GM19240 (cell line): ENCODE measurements around the gene PLCH2.
"Not testable (repeated sequence)": the region's sequence is repeated elsewhere in the genome, so short reads cannot be mapped to it uniquely, and the experiment has no call there.

Experiments
- DNase-seq: peaks from one replicate; pipeline ENCODE4 v3.0.0; 2011; ENCODE audit warnings: low spot score; ENCODE audit not compliant: insufficient read length

The PLCH2 gene

DNA sequence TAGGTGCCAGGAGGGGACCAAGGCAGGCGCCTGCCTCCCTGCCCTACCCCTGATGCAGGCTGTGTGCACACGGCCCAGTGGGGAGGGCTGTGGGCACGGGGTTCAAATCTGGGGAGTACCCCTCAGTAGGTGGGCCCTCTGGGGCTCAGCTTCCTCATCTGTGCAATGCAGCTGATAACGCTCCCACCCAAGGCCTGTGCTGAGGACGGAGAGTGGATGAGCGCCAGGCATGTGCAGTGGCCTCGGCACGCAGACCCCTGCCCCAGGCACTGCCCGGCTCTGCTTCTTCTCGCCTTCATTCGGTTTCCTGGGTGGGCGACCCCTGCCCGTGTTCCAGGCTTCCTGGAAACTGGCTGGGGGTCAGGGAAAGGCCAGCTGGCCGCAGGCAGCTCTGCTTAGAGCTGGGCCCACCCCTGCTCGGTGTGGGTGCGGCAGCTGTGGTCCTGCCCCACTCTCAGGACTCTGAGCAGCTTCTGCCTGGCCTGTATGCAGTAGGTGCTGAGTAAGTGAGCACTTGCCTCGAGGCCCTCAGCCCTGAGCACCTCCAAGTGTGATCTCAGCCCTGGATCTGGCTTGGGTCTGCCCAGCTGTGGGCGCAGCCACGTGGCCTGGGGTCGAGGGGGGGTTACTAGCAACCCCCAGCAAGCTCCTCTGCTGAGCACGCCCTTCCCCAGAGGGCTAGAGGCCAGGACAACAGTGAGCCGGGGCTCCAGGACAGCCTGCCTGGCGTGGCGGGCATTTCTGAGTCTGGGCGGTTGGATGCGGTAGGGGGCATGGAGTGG, 68.2 kb downstream of the PLCH2 start:
- DNase-seq, result no peak

DNA sequence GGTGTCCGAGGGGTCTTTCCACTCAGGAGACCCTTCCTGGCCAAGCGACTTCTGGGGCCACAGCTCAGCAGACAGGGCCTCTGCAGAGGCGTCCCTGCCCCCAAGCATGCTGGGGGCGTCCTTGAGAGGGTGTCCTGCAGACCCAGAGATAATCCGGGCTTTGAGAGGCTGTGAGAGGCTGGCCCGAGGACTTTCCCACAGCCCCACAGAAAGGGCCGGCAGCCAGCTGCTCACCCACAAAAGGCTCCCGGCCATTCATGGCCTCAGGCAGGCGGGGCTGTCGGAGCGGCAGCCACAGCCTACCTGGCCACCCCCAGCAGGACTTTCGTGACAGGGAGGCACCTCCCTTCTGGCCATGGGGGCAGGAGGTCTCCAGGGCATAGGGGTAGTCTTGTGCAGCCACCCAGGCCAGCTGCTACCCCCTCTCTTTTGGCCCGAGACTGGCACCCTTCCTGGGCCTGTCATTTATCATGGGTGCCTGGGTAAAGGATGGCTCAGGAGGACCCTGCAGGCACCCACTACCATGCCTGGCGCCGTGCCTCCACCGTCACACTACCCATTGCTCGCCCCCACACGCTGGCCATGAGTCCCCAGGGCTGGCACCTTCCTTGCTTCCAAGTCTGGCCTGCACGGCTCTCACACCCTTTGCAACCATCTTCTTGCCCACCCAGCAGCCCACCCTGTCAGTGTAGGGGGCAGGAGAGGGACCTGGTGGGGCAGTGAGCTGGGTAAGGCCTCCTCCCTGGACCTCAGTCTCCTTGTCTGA, 69.0 kb downstream of the PLCH2 start:
- no peak for DNase-seq

DNA sequence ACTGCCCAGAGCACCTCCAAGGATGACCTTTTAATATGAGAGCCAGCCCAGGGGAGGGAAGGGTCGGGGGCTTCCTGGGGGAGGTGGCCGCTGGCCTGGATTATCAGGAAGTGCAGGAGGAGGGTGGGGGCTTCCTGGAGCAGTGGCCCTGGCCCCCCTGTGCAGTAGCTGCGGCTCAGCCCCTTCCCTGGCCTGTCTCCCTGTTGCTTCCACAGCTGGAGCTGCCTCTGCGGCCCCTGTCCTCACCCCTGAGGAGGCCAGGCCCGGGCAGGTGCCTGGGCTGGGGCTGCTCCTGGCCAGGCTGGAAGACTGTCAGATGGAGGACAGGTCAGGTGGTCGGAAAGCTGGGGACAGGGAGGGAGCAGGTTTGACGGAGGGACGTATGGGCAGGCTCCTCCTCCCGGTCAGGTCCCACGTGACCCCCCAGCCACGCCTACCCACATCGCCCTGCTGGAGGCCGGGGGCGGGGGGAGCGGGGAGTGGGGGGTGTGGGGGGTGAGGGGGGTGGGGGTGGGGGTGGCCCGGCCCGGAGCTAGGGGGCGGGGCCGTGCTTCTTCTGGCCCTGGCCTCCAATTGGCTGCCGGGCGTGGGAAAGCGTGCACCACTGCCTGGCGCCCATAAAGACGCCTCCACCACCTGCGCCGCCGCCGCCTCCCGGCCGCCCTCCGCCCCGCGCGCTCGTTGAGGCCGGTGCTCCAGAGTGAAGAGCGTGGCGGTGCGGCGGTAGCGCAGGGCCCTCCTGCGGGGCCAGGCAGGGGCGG, 69.8 kb downstream of the PLCH2 start:
- peak; percentile 96 for DNase-seq

DNA sequence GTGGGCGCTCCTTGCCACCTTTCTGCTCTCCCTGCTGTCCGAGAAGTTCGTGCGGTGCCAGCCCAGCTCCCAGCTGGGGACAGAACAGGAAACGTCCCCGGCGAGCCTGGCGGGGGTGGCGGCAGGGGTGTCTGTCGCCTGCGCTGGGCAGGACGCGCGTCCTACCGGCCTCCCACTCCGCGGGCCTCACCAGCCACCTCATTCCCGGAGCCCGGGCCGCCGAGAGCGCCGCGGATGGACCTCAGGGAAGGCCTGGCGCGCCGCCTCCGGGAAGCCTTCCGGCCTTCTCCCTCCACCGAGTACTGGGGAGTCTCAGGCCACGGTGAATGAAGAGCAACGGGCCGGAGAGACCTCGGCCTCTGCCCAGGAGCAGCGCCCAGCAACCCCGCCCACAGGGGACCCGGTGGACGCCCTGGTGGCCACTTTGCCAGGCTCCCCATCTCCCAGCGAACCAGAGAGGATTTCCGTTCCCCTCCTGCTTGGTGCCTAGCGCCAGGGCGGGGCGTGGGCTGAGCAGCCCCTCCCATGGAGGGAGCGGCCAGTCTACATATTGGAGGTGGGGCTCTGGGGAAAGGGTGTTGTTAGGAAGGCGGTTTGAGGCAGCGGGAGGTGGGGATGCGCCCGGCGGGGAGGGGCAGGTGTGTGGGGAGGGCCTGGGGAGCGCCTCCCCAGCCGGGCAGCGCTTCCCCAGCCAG, 70.6 kb downstream of the PLCH2 start:
- DNase-seq, result peak; percentile 84

DNA sequence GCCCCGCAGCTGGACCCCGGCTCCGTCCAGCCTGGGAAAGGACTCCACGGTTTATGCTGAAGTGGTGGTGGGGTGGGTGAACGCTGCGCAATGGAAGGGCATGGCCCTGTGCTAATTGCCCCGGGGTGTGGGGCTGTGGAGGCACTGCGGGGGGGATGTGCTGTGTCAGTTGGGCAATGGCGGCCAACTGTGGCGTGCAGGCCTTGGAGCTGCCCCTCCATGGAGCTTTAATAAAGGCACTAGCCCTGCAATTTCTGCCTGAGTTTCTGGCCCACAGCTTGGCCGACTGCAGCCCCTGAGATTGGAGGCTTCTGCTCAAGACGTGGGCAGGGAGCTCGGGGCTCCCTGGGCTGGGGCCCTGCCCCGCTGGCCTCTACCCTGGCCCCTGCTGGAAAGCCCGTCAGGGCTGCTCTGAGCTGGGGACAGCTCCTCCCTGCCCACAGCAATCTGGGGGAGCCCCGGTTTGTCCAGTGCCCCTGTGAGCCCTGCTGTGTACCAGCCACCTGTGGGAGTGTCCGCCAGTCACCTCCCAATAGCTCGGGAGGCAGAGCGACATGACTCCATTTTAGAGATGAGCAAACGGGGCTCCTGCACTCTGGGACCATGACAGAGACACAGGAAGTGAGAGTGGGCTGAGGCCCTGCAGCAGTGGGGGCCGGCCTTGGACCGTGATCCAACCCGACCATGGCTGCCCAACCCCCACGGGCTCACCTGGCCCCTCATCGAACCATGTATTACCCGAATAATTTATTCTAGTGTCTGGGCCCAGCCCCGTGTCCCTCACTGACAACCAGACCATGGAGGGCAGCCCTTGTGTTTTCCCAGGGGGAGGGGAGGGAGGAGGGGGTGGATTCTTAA, 71.3 kb downstream of the PLCH2 start:
- DNase-seq, result no peak

DNA sequence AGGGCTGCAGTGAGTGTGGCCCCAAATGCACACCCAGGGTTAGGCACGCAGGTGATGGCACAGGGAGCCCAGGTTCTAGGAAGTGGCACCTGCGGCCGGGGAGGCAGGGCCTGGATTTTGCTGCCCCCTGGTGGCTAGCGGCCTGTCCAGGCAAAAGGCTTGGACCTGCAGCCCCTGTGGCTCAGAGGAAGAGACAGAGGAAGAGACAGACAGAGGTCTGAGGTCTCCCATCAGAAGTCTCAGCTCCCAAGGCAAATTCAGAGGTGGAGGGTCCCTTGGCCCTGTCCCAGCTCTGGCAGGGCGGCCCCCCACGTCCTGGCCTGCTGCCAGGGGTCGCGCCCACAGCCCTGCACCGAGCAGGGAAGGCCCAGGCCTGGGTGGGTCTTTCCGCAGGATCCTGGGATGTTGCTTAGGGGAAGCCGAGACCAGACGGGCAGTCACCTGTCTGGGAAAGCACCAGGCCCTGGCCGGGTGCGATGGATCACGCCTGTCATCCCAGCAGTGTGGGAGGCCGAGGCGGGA, 72.0 kb downstream of the PLCH2 start:
- DNase-seq, result peak; percentile 75

DNA sequence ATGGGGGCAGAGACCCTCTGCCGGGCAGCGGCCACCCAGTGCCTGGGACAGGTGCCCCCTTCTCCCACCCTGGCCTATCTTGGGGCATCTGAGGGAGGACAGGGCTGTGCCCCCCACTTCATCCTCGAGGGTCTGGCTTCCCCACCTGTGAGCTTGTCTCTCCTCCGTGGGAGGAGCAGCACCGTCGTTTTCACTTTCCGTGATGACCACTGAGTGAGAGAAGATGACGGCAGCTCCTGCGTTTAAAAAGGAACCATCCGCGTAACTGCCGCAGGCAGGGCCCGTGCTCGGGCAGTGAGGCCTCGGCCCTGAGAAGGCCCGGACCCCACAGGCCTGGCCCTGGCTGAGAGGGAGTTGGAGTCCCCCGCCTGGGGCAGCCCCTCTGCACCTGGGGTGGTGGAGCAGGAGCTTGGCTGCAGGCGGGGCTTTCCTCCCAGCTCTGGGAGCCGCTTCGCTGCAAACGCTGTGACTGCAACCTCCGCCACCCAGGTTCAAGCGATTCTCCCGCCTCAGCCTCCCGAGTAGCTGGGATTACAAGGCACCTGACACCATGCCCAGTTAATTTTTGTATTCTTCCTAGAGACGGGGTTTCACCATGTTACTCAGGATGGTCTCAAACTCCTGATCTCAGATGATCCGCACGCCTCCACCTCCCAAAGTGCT, 73.4 kb downstream of the PLCH2 start:
- not testable (repeated sequence) for DNase-seq

DNA sequence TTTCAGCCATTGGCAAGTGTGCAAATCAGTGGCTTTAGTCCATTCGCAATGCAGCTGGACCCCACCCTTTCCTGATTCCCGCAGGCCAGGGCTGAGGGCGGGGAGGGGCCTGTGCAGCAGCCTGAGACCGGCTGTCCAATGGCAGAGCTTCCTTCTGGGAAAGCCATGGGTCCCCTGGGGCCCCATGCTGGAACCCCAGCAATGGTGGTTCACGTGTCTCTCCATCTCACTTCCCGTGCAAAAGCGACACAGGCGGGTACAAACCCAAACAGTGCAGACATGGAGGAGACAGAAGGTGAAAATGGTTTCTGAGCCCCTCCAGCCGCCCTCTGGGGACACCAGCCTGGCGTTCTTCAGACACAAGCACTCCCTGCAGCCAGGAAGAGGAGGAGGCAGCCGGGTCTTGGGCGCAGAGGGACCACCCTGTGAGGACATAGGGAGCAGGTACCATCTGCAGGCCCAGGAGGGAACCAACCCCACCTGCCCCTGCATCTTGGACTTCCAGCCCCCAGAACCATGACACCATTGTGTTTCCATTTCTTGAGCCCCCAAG, 74.3 kb downstream of the PLCH2 start:
- not testable (repeated sequence) for DNase-seq

DNA sequence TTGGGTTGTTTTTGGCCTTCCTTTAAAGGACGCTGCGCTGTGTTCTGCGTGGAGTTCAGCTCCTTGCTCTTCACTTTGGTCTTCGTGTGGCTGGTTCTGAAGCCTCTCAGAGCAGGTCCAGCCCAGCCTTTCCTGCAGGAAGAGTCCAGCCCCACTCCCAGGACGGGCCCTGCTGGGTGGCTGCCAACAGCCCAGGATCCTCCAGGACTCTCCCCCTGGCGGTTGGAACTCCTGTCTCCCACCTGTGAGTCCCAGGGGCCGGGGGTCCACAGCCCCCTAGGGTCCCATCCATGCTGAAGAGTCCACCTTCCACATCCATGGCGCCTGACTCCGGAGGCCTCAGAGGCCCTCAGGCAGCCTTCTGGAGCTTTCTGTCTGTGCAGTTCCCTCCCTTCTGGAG, 75.5 kb downstream of the PLCH2 start:
- DNase-seq, result not testable (repeated sequence)

DNA sequence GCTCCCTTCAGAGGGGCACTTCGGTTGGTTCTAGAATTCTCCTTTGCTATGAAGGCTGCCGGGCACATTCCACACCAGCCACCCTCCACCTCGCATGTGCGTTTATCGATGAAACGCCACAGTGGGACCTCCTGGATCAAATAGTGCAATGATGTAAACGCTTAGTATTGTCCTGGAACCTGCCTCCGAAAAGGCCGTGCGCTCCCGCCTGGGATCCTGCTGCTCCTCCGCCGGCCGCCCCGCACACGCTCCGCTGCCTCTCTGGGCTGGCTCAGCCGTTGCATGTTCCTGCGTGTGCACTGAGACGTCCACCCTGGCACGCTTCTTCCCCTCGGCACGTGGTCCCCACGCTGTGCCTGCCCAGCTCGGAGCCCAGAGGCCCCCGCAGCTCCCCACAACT, 76.1 kb downstream of the PLCH2 start:
- no peak for DNase-seq

DNA sequence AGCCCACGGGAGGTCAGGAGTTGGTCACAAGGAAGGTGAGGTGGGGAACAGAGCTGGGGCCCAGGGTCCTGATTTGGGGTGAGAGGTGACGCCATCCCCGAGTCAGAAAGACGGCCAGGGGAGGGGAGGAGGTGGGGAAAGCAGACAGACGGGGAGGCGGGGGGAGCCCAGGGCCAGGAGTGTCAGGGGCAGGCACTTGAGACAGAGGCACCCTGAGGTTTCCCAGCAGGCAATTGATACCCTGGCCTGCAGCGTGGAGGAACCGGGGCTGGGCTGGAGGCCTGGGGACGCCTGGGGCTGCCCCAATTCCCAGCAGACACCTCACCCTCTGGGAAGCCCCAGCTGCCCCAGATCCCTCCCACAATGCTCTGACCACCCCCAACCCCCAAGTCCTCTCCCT, 77.0 kb downstream of the PLCH2 start:
- DNase-seq, result not testable (repeated sequence)

DNA sequence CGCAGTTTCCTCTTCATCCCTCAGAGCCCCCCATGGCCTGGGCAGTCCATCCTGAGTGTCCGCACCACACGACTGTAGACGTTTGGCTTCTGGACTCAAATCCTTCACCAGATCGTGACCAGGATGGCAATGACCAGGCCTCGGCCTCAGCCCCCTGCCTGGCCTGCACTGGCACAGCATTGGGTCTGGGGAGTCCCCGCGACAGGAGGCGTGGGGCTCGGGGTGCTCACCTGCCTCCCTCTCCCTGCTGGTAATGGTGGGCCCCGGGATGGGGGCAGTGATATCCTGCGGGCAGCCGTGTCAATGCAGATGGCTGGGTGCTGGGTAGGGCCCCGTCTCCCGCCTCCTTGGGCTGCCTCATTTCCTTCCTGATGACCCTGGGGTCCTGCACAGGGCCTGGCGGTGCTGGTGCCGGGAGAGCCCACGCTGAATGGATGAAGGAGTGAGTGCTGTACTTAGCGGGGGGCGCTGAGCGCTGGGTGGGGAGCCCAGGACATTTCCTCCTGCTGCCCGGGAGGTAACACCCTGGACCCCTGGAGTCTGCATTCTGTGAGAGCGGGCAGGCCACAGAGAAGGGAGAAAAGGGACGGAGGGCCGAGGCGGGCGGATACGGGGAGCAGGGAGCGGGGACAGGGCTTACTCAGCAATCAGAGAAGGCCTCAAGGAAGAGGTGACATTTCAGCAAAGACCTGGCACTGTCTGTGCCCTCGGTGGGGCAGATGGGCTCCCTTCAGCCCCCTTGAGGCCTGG, 78.0 kb downstream of the PLCH2 start:
- no peak for DNase-seq

DNA sequence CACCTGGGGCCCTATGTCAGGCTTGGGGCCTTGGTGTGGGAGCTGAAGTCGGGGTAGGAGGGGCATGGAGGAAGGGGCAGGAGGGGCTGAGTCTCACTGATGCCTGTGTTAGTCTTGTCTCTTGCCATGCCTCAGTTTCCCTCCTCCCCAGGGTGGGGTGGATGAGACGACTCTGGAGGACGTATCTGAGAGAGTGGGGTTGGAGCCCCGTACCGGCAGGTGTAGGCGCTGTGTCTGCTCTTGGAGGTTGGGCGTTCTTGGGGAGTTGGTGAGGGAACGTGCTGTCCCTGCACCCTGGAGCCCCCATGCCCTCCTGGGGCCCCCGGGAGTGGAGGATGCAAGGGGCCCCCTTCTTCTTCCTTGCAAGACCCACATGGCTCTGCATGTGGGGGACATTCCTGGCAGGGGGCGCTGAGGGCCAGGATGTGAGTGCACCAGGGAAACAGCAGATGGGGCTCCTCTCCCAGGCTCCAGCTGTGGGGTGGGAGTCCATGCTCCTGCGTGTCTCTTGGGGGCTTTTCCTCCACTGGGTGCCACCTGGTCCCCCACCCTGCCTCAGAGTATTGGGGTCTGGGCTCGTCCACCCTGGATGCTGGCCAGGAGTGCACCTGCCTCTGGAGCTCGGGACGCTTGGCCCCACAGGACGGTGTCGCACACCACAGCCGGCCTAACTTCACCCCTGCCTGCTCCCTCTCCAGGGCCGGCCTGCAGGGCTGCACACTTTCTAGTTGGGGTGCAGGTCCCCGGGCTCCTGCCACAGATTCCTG, 78.7 kb downstream of the PLCH2 start:
- DNase-seq, result no peak
